SKM-1 treated with dmso at 0.1 percent for 144 hours (cell line): ENCODE data around the gene TMEM59.
"Not testable (repeated sequence)": the region's sequence is repeated elsewhere in the genome, so short reads cannot be mapped to it uniquely, and the experiment has no call there.

Source experiments
- DNase-seq: peaks from one replicate; lab custom pipeline; 2025; ENCODE audit not compliant: unreplicated experiment; lab: John Stamatoyannopoulos, UW

TMEM59 gene

GRCh38 chr1:54013393-54014008 is 39.5 kb downstream of the TMEM59 start:
- no peak for DNase-seq

- no peak for DNase-seq
These were observed 40.1 kb downstream of the TMEM59 start for GRCh38 chr1:54012863-54013262.

GRCh38 chr1:54012008-54012325 is 41.0 kb downstream of the TMEM59 start:
- no peak for DNase-seq

GRCh38 chr1:54011316-54012007 is 41.5 kb downstream of the TMEM59 start:
- no peak for DNase-seq

GRCh38 chr1:54010415-54011117 is 42.4 kb downstream of the TMEM59 start:
- no peak for DNase-seq

- DNase-seq: no peak
These were observed 43.6 kb downstream of the TMEM59 start for GRCh38 chr1:54009406-54009805.

GRCh38 chr1:54008876-54009275 is 44.1 kb downstream of the TMEM59 start:
- no peak for DNase-seq

GRCh38 chr1:54007613-54008012 is 45.4 kb downstream of the TMEM59 start:
- no peak for DNase-seq

- DNase-seq: no peak
These were observed 46.5 kb downstream of the TMEM59 start for GRCh38 chr1:54006508-54006907.

GRCh38 chr1:54004481-54005049 is 48.4 kb downstream of the TMEM59 start:
- no peak for DNase-seq

- DNase-seq: not testable (repeated sequence)
These were observed 49.1 kb downstream of the TMEM59 start for GRCh38 chr1:54003750-54004480.

GRCh38 chr1:54003249-54003646 is 49.8 kb downstream of the TMEM59 start:
- DNase-seq: no peak

- no peak for DNase-seq
These were observed 50.3 kb downstream of the TMEM59 start for GRCh38 chr1:54002544-54003248.

- DNase-seq: no peak
These were observed 51.4 kb downstream of the TMEM59 start for GRCh38 chr1:54001591-54001990.

- no peak for DNase-seq
These were observed 53.1 kb downstream of the TMEM59 start for GRCh38 chr1:53999920-54000319.

- no peak for DNase-seq
These were observed 54.8 kb downstream of the TMEM59 start for GRCh38 chr1:53998223-53998622.

- no peak for DNase-seq
These were observed 57.3 kb downstream of the TMEM59 start for GRCh38 chr1:53995683-53996082.

GRCh38 chr1:53994516-53994915 is 58.5 kb downstream of the TMEM59 start:
- DNase-seq: not testable (repeated sequence)

GRCh38 chr1:53992085-53992874 is 60.7 kb downstream of the TMEM59 start:
- no peak for DNase-seq

GRCh38 chr1:53987880-53988279 is 65.1 kb downstream of the TMEM59 start:
- no peak for DNase-seq
